Measurements from ENCODE around the gene SUN2.

DNA sequence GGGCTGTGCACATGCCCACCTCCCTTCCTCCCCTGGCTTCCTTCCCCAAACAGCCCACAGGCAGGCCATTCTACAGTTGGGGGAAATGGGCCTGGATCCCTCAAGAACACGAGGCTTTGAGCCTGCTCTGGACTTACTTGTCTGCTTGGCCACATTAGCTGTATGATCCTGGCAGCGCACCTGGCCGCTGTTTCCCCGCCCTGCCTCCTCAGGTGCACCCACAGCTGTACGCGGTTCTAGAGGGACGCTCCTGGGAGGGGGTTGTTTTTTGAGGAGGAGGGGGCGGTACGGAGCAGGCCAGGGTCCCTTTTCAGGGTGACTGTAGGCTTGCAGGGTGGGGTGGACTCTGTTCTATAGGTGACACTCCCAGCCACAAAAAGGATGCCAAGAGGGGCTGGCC, 11.5 kb upstream of the SUN2 start:
- TF ChIP-seq POLR2A (IDR thresholded peaks at IDR 0.05): no peak
- TF ChIP-seq, protein P1, sequence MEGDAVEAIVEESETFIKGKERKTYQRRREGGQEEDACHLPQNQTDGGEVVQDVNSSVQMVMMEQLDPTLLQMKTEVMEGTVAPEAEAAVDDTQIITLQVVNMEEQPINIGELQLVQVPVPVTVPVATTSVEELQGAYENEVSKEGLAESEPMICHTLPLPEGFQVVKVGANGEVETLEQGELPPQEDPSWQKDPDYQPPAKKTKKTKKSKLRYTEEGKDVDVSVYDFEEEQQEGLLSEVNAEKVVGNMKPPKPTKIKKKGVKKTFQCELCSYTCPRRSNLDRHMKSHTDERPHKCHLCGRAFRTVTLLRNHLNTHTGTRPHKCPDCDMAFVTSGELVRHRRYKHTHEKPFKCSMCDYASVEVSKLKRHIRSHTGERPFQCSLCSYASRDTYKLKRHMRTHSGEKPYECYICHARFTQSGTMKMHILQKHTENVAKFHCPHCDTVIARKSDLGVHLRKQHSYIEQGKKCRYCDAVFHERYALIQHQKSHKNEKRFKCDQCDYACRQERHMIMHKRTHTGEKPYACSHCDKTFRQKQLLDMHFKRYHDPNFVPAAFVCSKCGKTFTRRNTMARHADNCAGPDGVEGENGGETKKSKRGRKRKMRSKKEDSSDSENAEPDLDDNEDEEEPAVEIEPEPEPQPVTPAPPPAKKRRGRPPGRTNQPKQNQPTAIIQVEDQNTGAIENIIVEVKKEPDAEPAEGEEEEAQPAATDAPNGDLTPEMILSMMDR (IDR thresholded peaks at IDR 0.05): no peak
